H9 (cell line): ENCODE data around the gene RBFOX2. TPM values are rescaled to one million over a fixed set of nuclear protein-coding genes. Genes with fewer than 3 reads are reported as not detected.

ENCODE experiments used
- DNase-seq: peaks from one replicate; pipeline ENCODE4 v3.0.0-alpha.2; 2017
- H2AFZ ChIP-seq: one replicate; pipeline ENCODE4 v1.6.1; 2013; ENCODE audit warnings: mild to moderate bottlenecking, low read length, control low read depth, moderate library complexity
- H2AK5ac ChIP-seq: 2 replicates; pipeline ENCODE4 v1.6.1; 2013; ENCODE audit warnings: low read length, control low read depth, mixed read lengths; ENCODE audit not compliant: insufficient read length
- H2BK120ac ChIP-seq: one replicate; pipeline ENCODE4 v1.6.1; 2013; ENCODE audit warnings: low read depth, mild to moderate bottlenecking, low read length, control low read depth, inconsistent platforms; ENCODE audit not compliant: poor library complexity, severe bottlenecking
- H2BK12ac ChIP-seq: 2 replicates; pipeline ENCODE4 v1.6.1; 2013; ENCODE audit warnings: low read length, control low read depth, mixed read lengths, low read depth; ENCODE audit not compliant: insufficient read length
- H2BK15ac ChIP-seq: 2 replicates; pipeline ENCODE4 v1.6.1; 2013; ENCODE audit warnings: low read depth, low read length, control low read depth
- H2BK20ac ChIP-seq: one replicate; pipeline ENCODE4 v1.6.1; 2013; ENCODE audit warnings: low read depth, mild to moderate bottlenecking, low read length, control low read depth, inconsistent platforms; ENCODE audit not compliant: poor library complexity, severe bottlenecking
- H2BK5ac ChIP-seq: 2 replicates; pipeline ENCODE4 v1.6.1; 2013; ENCODE audit warnings: low read length, control low read depth, mixed read lengths; ENCODE audit not compliant: insufficient read length
- H3K14ac ChIP-seq: 2 replicates; pipeline ENCODE4 v1.6.1; 2013; ENCODE audit warnings: low read length, control low read depth; ENCODE audit not compliant: insufficient read depth
- H3K18ac ChIP-seq: 2 replicates; pipeline ENCODE4 v1.6.1; 2013; ENCODE audit warnings: low read depth, mild to moderate bottlenecking, mixed read lengths, low read length, control low read depth; ENCODE audit not compliant: insufficient read length
- H3K23ac ChIP-seq: 2 replicates; pipeline ENCODE4 v1.6.1; 2013; ENCODE audit warnings: low read length, control low read depth, mixed read lengths, low read depth; ENCODE audit not compliant: insufficient read length
- H3K23me2 ChIP-seq: 2 replicates; pipeline ENCODE4 v1.6.1; 2013; ENCODE audit warnings: low read depth, mild to moderate bottlenecking, mixed read lengths, low read length, control low read depth; ENCODE audit not compliant: insufficient read length, poor library complexity, severe bottlenecking
- H3K27ac ChIP-seq: 2 replicates; pipeline ENCODE4 v1.5.1; 2013; ENCODE audit warnings: low read length, control low read depth, mixed read lengths, low read depth; ENCODE audit not compliant: insufficient read length
- H3K27me3 ChIP-seq: 2 replicates; pipeline ENCODE4 v1.6.1; 2013; ENCODE audit warnings: low read length, control low read depth, inconsistent platforms; ENCODE audit not compliant: insufficient read depth
- H3K4ac ChIP-seq: 2 replicates; pipeline ENCODE4 v1.6.1; 2013; ENCODE audit warnings: low read depth, mild to moderate bottlenecking, control low read depth, inconsistent platforms, low read length, moderate library complexity
- H3K4me1 ChIP-seq: 2 replicates; pipeline ENCODE4 v1.6.1; 2013; ENCODE audit warnings: low read length, control low read depth, inconsistent platforms; ENCODE audit not compliant: insufficient read depth
- H3K4me2 ChIP-seq: 2 replicates; pipeline ENCODE4 v1.6.1; 2013; ENCODE audit warnings: low read length, control low read depth, mixed read lengths; ENCODE audit not compliant: insufficient read length, insufficient read depth
- H3K56ac ChIP-seq: 2 replicates; pipeline ENCODE4 v1.6.1; 2013; ENCODE audit warnings: low read depth, mild to moderate bottlenecking, mixed read lengths, low read length, control low read depth; ENCODE audit not compliant: insufficient read length
- H3K79me1 ChIP-seq: 2 replicates; pipeline ENCODE4 v1.6.1; 2013; ENCODE audit warnings: low read depth, mild to moderate bottlenecking, moderate library complexity, low read length, control low read depth, inconsistent platforms; ENCODE audit not compliant: insufficient read depth, poor library complexity, severe bottlenecking
- H3K79me2 ChIP-seq: 2 replicates; pipeline ENCODE4 v1.6.1; 2013; ENCODE audit warnings: low read length, control low read depth, inconsistent platforms; ENCODE audit not compliant: insufficient read depth
- H3K9ac ChIP-seq: 2 replicates; pipeline ENCODE4 v1.6.1; 2013; ENCODE audit warnings: low read length, control low read depth, mixed read lengths; ENCODE audit not compliant: insufficient read length; ENCODE audit errors: extremely low read depth
- H3K9me3 ChIP-seq: one replicate; pipeline ENCODE4 v1.6.1; 2013; ENCODE audit warnings: low read depth, low read length, inconsistent platforms; ENCODE audit not compliant: control insufficient read depth
- H3T11ph ChIP-seq: one replicate; pipeline ENCODE4 v1.6.1; 2013; ENCODE audit warnings: mild to moderate bottlenecking, low read length, control low read depth, inconsistent platforms
- H4K20me1 ChIP-seq: one replicate; pipeline ENCODE4 v1.6.1; 2013; ENCODE audit not compliant: control insufficient read depth, insufficient read length, insufficient read depth
- H4K5ac ChIP-seq: 2 replicates; pipeline ENCODE4 v1.6.1; 2013; ENCODE audit warnings: low read depth, mild to moderate bottlenecking, mixed read lengths, low read length, control low read depth; ENCODE audit not compliant: insufficient read length
- H4K8ac ChIP-seq: replicated peaks from 2 replicates; pipeline ENCODE4 v1.6.1; 2013; ENCODE audit warnings: low read length, control low read depth, mixed read lengths, low read depth; ENCODE audit not compliant: insufficient read length
- H4K91ac ChIP-seq: 2 replicates; pipeline ENCODE4 v1.6.1; 2013; ENCODE audit warnings: low read depth, mild to moderate bottlenecking, moderate library complexity, mixed read lengths, low read length, control low read depth; ENCODE audit not compliant: insufficient read length
- H3K27ac Mint-ChIP-seq, 3 experiments: 2 replicates in 2 of 3; 3 replicates in 1 of 3; pipeline ENCODE4 v1.8.0; 2020 to 2021; ENCODE audit warnings: mixed read lengths in 3 of 3, mild to moderate bottlenecking in 1 of 3, moderate library complexity in 1 of 3
- H3K27me3 Mint-ChIP-seq: 2 replicates; pipeline ENCODE4 v1.8.0; 2021; ENCODE audit warnings: low read depth, mild to moderate bottlenecking, moderate library complexity, mixed read lengths
- H3K36me3 Mint-ChIP-seq, 3 experiments: 2 replicates in 2 of 3; 3 replicates in 1 of 3; pipeline ENCODE4 v1.8.0; 2020 to 2021; ENCODE audit warnings: low read depth in 3 of 3, mixed read lengths in 3 of 3; ENCODE audit not compliant: insufficient read depth in 1 of 3
- H3K4me1 Mint-ChIP-seq, 2 experiments: 2 replicates each; pipeline ENCODE4 v1.8.0; 2020; ENCODE audit warnings: mixed read lengths in 2 of 2
- H3K4me3 Mint-ChIP-seq, 2 experiments: 2 replicates in 1 of 2; 3 replicates in 1 of 2; pipeline ENCODE4 v1.8.0; 2020 to 2021; ENCODE audit warnings: mild to moderate bottlenecking in 2 of 2, mixed read lengths in 2 of 2, moderate library complexity in 1 of 2
- H3K9me3 Mint-ChIP-seq, 2 experiments: 2 replicates in 1 of 2; 3 replicates in 1 of 2; pipeline ENCODE4 v1.8.0; 2020; ENCODE audit warnings: mild to moderate bottlenecking in 2 of 2, mixed read lengths in 2 of 2, moderate library complexity in 1 of 2
- CTCF ChIP-seq: fragments of 200-600 bp; sonication (generic); conservative IDR thresholded peaks from 3 replicates; pipeline ENCODE4 v1.8.0; 2021; ENCODE audit warnings: antibody characterized with exemption, mild to moderate bottlenecking
- WGBS: extraction: QIAGEN DNeasy Blood & Tissue Kit; methylation state at CpG from one replicate; pipeline ENCODE4 v1.1.7; 2013; ENCODE audit warnings: missing lambda C conversion rate, low lambda C conversion rate, mixed read lengths; ENCODE audit not compliant: insufficient read length; ENCODE audit errors: extremely low coverage; 5-methylcytosine and 5-hydroxymethylcytosine counted together
- total RNA-seq: library from RNA; stranded (reverse); gene quantifications from 2 replicates; pipeline ENCODE4 v1.2.1, GENCODE V29; 2021

RBFOX2 gene
- total RNA-seq, 1 experiment from 2014 or later, result 84.7 TPM

- Histone ChIP-seq H2BK20ac (no peak overlapping the region), H3K79me1 (no peaks in the 10 kb centered on the region), H3K9me3 (no peaks in the 10 kb centered on the region), H4K5ac (no peak overlapping the region), H2BK12ac (no peak overlapping the region), H3K14ac (no peak overlapping the region), H2BK15ac (no peak overlapping the region), H3K23me2 (no peaks in the 10 kb centered on the region), H3K4ac (no peak overlapping the region), H2AK5ac (no peak overlapping the region), H3K56ac (no peak overlapping the region), H4K91ac (no peak overlapping the region), H3K4me1 (no peaks in the 10 kb centered on the region), H2BK5ac (no peak overlapping the region), H4K20me1 (no peaks in the 10 kb centered on the region), H3K27me3 (no peaks in the 10 kb centered on the region), H3T11ph (no peak overlapping the region), H4K8ac (no peak overlapping the region), H3K4me2 (no peak overlapping the region), H3K23ac (no peak overlapping the region), H3K27ac (no peak overlapping the region), H3K79me2 (no peaks in the 10 kb centered on the region), H3K9ac (no peak overlapping the region), H2BK120ac (no peak overlapping the region), H2AFZ (no peak overlapping the region), H3K18ac (no peak overlapping the region)
- no peak overlapping the region for H3K4me3 Mint-ChIP-seq
- no CpG with 5 or more reads among the region's 7 CpGs for WGBS
- no peaks in the 10 kb centered on the region for H3K4me1 Mint-ChIP-seq
- H3K36me3 Mint-ChIP-seq, result peaks cover 0 to 7% (median 0%) of the 10 kb centered on the region in 3 experiments; a peak in 1 of 7 replicates
- DNase-seq, result no peak
- peaks cover 8% of the 10 kb centered on the region in 2 experiments; a peak in 4 of 5 replicates for H3K9me3 Mint-ChIP-seq
- no peak overlapping the region for H3K27ac Mint-ChIP-seq
- no peak for TF ChIP-seq CTCF
- no peaks in the 10 kb centered on the region; the same call in 1 of the 2 replicates for H3K27me3 Mint-ChIP-seq
Measured at GRCh38 chr22:35708453-35708852, 320.2 kb downstream of the RBFOX2 start.
